K562 (cell line): Measurements from ENCODE around the gene HMGB2. TPM values are rescaled to one million over a fixed set of nuclear protein-coding genes. Genes with fewer than 3 reads are reported as not detected.

Experiments
- ATAC-seq: fragments of 200-7000 bp; cut with Tn5 transposase; 3 replicates; pipeline ENCODE4 v1.9.1; 2020; ENCODE audit warnings: moderate library complexity
- BruUV-seq: library from RNA; stranded (reverse); fragments of 400-500 nt; replicated peaks from 2 replicates; lab custom pipeline; 2021; lab: Mats Ljungman, UMichigan
- CTCF ChIA-PET: fragments of 300-600 bp; formaldehyde crosslinking; extraction: SDS; loops from one replicate; lab custom pipeline; 2021; ENCODE audit warnings: low intra/inter-chr PET ratio; lab: Yijun Ruan, JAX
- POLR2A ChIA-PET: fragments of 300-600, 350-650 bp; sonication (Branson Sonifier 250); formaldehyde crosslinking; extraction: SDS; loops from one replicate; lab custom pipeline; 2021; ENCODE audit warnings: antibody characterized with exemption, inconsistent platforms; lab: Yijun Ruan, JAX
- DNase-seq, 4 experiments: peaks; one replicate each; pipeline versions ENCODE4 v3.0.0 to v3.0.0-alpha.2; 2011 to 2018; ENCODE audit warnings: low spot score in 3 of 4, mixed read lengths in 3 of 4; ENCODE audit errors: extremely low read depth in 1 of 4
- FAIRE-seq: peaks from 2 replicates; lab custom pipeline; 2011; peaks lifted over from hg19 to GRCh38; lab: Jason Lieb, UNC
- H2AFZ ChIP-seq: 2 replicates; pipeline ENCODE4 v1.6.0; 2011; ENCODE audit warnings: low read depth, low read length, control low read depth, inconsistent platforms
- H3K27ac ChIP-seq: fragments of 200-600 bp; 3 replicates; pipeline ENCODE4 v1.8.0; 2011; ENCODE audit warnings: low read depth, mild to moderate bottlenecking, control low read depth, inconsistent platforms, low read length, moderate library complexity, mixed read lengths; ENCODE audit errors: extremely low read depth
- H3K27me3 ChIP-seq, 2 experiments: fragments of 300-600 bp in 1 of 2; 2 replicates in 1 of 2; 3 replicates in 1 of 2; pipeline versions ENCODE4 v1.6.0 to v1.8.0; 2011; ENCODE audit warnings: inconsistent platforms in 2 of 2, low read length in 2 of 2, mild to moderate bottlenecking in 1 of 2, mixed read lengths in 1 of 2, moderate library complexity in 1 of 2; ENCODE audit not compliant: control insufficient read depth in 2 of 2, insufficient read depth in 2 of 2
- H3K36me3 ChIP-seq: fragments of 300-600 bp; 3 replicates; pipeline ENCODE4 v1.8.0; 2011; ENCODE audit warnings: mild to moderate bottlenecking, low read length, inconsistent platforms; ENCODE audit not compliant: control insufficient read depth, insufficient read depth
- H3K4me1 ChIP-seq, 2 experiments: fragments of 200-600 bp in 1 of 2; replicated peaks in 1 of 2; 2 replicates in 1 of 2; 3 replicates in 1 of 2; pipeline versions ENCODE4 v1.5.1 to v1.8.0; 2011; ENCODE audit warnings: inconsistent platforms in 2 of 2, low read length in 2 of 2, mild to moderate bottlenecking in 1 of 2, mixed read lengths in 1 of 2, moderate library complexity in 1 of 2; ENCODE audit not compliant: control insufficient read depth in 2 of 2, insufficient read depth in 2 of 2
- H3K4me2 ChIP-seq: 2 replicates; pipeline ENCODE4 v1.6.1; 2011; ENCODE audit warnings: low read length, control low read depth, inconsistent platforms, mixed read lengths; ENCODE audit not compliant: insufficient read depth
- H3K4me3 ChIP-seq: fragments of 200-600 bp; sonication (generic), shearing (Covaris generic); 2 replicates; pipeline ENCODE4 v1.5.1; 2016; ENCODE audit warnings: control low read depth, inconsistent platforms
- H3K79me2 ChIP-seq: fragments of 200-600 bp; 3 replicates; pipeline ENCODE4 v1.8.0; 2011; ENCODE audit warnings: low read length, inconsistent platforms; ENCODE audit not compliant: control insufficient read depth, insufficient read depth
- H3K9ac ChIP-seq, 2 experiments: 2 replicates each; pipeline versions ENCODE4 v1.6.0 to v1.6.1; 2011; ENCODE audit warnings: low read depth in 2 of 2, low read length in 2 of 2, control low read depth in 1 of 2, inconsistent platforms in 1 of 2, mild to moderate bottlenecking in 1 of 2, mixed read lengths in 1 of 2; ENCODE audit not compliant: insufficient read depth in 1 of 2
- H3K9me1 ChIP-seq: one replicate; pipeline ENCODE4 v1.6.0; 2011; ENCODE audit warnings: inconsistent platforms, mild to moderate bottlenecking, low read length, moderate library complexity; ENCODE audit not compliant: control insufficient read depth, insufficient read depth
- H3K9me3 ChIP-seq: replicated peaks from 2 replicates; pipeline ENCODE4 v1.5.1; 2011; ENCODE audit warnings: low read depth, low read length, inconsistent platforms; ENCODE audit not compliant: control insufficient read depth, insufficient read depth
- H4K20me1 ChIP-seq: replicated peaks from 2 replicates; pipeline ENCODE4 v1.6.1; 2011; ENCODE audit warnings: low read length, inconsistent platforms, mixed read lengths; ENCODE audit not compliant: control insufficient read depth, insufficient read depth
- ARID1B ChIP-seq: fragments of 450-650 bp; IDR thresholded peaks from 2 replicates; pipeline ENCODE4 v1.6.1; 2016; ENCODE audit warnings: antibody characterized with exemption, mild to moderate bottlenecking, inconsistent platforms
- CTCF ChIP-seq, 3 experiments: IDR thresholded peaks in 2 of 3; conservative IDR thresholded peaks in 1 of 3; 2 replicates each; pipeline ENCODE4 v1.5.1; 2011 to 2012; ENCODE audit warnings: low read length in 3 of 3, mild to moderate bottlenecking in 3 of 3, control low read depth in 2 of 3, improper control_type of control experiment in 1 of 3, inconsistent platforms in 1 of 3, low read depth in 1 of 3, mixed read lengths in 1 of 3, moderate library complexity in 1 of 3; ENCODE audit not compliant: insufficient read depth in 2 of 3
- ERF ChIP-seq: fragments of 450-650 bp; formaldehyde crosslinking; IDR thresholded peaks from 2 replicates; pipeline ENCODE4 v1.4.0; 2020; ENCODE audit warnings: mild to moderate bottlenecking, mixed read lengths
- NR2C1 ChIP-seq, 2 experiments: fragments of 450-650 bp; IDR thresholded peaks; 2 replicates each; pipeline ENCODE4 v1.6.1; 2017; ENCODE audit warnings: mild to moderate bottlenecking in 2 of 2, antibody characterized with exemption in 1 of 2, inconsistent platforms in 1 of 2, missing compliant biosample characterization in 1 of 2, missing genetic modification characterization in 1 of 2
- RAD21 ChIP-seq, 2 experiments: fragments of 250-450 bp in 1 of 2; fragments of 450-650 bp in 1 of 2; sonication (Bioruptor Pico) in 1 of 2; formaldehyde crosslinking in 1 of 2; IDR thresholded peaks in 1 of 2; conservative IDR thresholded peaks in 1 of 2; 2 replicates each; pipeline versions ENCODE4 v1.4.0 to v1.8.0; 2020 to 2022; ENCODE audit warnings: mild to moderate bottlenecking in 2 of 2, moderate library complexity in 1 of 2
- SRF ChIP-seq, 2 experiments: fragments of 250-450, 450-650 bp in 1 of 2; sonication (Bioruptor Pico) in 1 of 2; sonication (generic) in 1 of 2; formaldehyde crosslinking; IDR thresholded peaks; 2 replicates each; pipeline versions ENCODE4 v1.5.0 to v1.5.1; 2020 to 2022; ENCODE audit warnings: mild to moderate bottlenecking in 1 of 2, missing genetic modification reagents in 1 of 2
- THRA ChIP-seq: fragments of 450-650 bp; IDR thresholded peaks from 2 replicates; pipeline ENCODE4 v1.6.1; 2017; ENCODE audit warnings: mild to moderate bottlenecking, moderate library complexity
- VEZF1 ChIP-seq: fragments of 200-800 bp; sonication (Bioruptor generic); IDR thresholded peaks from 2 replicates; pipeline ENCODE4 v1.6.1; 2017; ENCODE audit warnings: missing genetic modification characterization, missing compliant biosample characterization
- WGBS: fragments of 100-300 bp; shearing (Covaris generic); methylation state at CpG from one replicate; pipeline ENCODE4 v1.1.6; 2016; ENCODE audit warnings: low coverage, mixed read lengths; ENCODE audit not compliant: insufficient coverage; ENCODE audit errors: missing lambda C conversion rate; 5-methylcytosine and 5-hydroxymethylcytosine counted together
- in situ Hi-C: fragments of 300-500 bp; cut with MboI; formaldehyde crosslinking; loops from 4 replicates; pipeline ENCODE4 v1.15.0; 2018; ENCODE audit warnings: inconsistent platforms, mixed read lengths
- intact Hi-C: fragments of 100-400 bp; cut with micrococcal nuclease; formaldehyde crosslinking; loops from 2 replicates; pipeline ENCODE4 v1.14.2; 2022
- polyA plus RNA-seq, 8 experiments: library from polyadenylated mRNA; depleted of rRNA in 4 of 8; stranded (reverse) in 5 of 8; unstranded in 3 of 8; fragments of >200 nt; fragmentation: Nextera tagmentation in 2 of 8; fragmentation: Illumina TruSeq in 1 of 8; extraction: Ambion mirVana in 2 of 8; extraction: Trizol in 1 of 8; gene quantifications; 2 replicates each; pipeline versions ENCODE4 v1.2.1 to v1.2.3, GENCODE V29; 2011 to 2014; ENCODE audit warnings: inconsistent platforms in 1 of 8, missing spikeins in 1 of 8
- total RNA-seq, 7 experiments: library from RNA; depleted of rRNA in 6 of 7; stranded (reverse); fragments of >200 nt in 6 of 7; fragmentation: Illumina TruSeq in 2 of 7; extraction: Trizol in 2 of 7; gene quantifications; 2 replicates each; pipeline versions ENCODE4 v1.2.1 to v1.2.3, GENCODE V29; 2011 to 2021; ENCODE audit warnings: low replicate concordance in 1 of 7
- TF ChIP-seq, protein P1 (sequence below): sonication (generic); formaldehyde crosslinking; IDR thresholded peaks from 2 replicates; pipeline ENCODE4 v1.8.0; 2022; ENCODE audit warnings: mild to moderate bottlenecking, low read depth, missing genetic modification reagents

Gene HMGB2
- total and polyA plus RNA-seq, 9 of the 15 experiments (the other 6 are each of a cell fraction or from before 2014, with no cell fraction given), result 309 to 822 (median 626) TPM

GRCh38 chr4:173360587-173361221 is 26.5 kb upstream of the HMGB2 start:
- Histone ChIP-seq H3K9me1 (no peaks in the 10 kb centered on the region), H3K4me2 (no peak overlapping the region), H2AFZ (peak overlapping the region; percentile 58), H3K4me3 (no peak overlapping the region), H3K36me3 (no peaks in the 10 kb centered on the region), H3K79me2 (no peaks in the 10 kb centered on the region), H3K27me3 (no peaks in the 10 kb centered on the region), H3K9me3 (no peaks in the 10 kb centered on the region), H4K20me1 (no peaks in the 10 kb centered on the region), H3K27ac (no peak overlapping the region), H3K4me1 (no peaks in the 10 kb centered on the region), H3K9ac (no peak overlapping the region)
- in situ Hi-C loops, result no loop called here
- POLR2A ChIA-PET, result interaction anchor here (0.6 to 0.9 kb wide), 3 partner anchors 9 to 26 kb away, joined by 3 to 5 read pairs (median 4); partner anchors contain the start of gene HMGB2
- BruUV-seq, result no TSS peak
- peak; percentile 76 for FAIRE-seq
- intact Hi-C loops, result no loop called here
- peak in 1 of 4 experiments; percentile 11 for DNase-seq
- CTCF ChIA-PET, result interaction anchor here (0.6 kb wide), 1 partner anchor 347 kb away, joined by 3 read pairs; no protein-coding TSS in a partner anchor
- ATAC-seq, result peak; percentile 82
- 34% methylated on average over 5 of the region's 5 CpGs for WGBS
- no peak for TF ChIP-seq ARID1B
- peak in 1 of 2 experiments; percentile 37; a peak in 1 of 4 replicates for TF ChIP-seq RAD21 (CRISPR knock-in tag; conservative IDR thresholded peaks at IDR 0.05 in 1 of 2, IDR thresholded peaks at IDR 0.05 in 1 of 2)
- no peak for TF ChIP-seq THRA
- TF ChIP-seq ERF (CRISPR knock-in tag), result no peak
- TF ChIP-seq CTCF (IDR thresholded peaks at IDR 0.05 in 2 of 3, conservative IDR thresholded peaks at IDR 0.05 in 1 of 3; ENCODE audit: insufficient read depth in 2 of 3, low read depth in 1 of 3, low read length in 3 of 3), result peak in 2 of 3 experiments; percentile 37 to 49; a peak in 3 of 6 replicates
- no peak for TF ChIP-seq VEZF1 (CRISPR knock-in tag)
- TF ChIP-seq NR2C1 (IDR thresholded peaks at IDR 0.05), result no peak
- no peak for TF ChIP-seq NR2C1 (tag; IDR thresholded peaks at IDR 0.05)
- TF ChIP-seq, protein P1, sequence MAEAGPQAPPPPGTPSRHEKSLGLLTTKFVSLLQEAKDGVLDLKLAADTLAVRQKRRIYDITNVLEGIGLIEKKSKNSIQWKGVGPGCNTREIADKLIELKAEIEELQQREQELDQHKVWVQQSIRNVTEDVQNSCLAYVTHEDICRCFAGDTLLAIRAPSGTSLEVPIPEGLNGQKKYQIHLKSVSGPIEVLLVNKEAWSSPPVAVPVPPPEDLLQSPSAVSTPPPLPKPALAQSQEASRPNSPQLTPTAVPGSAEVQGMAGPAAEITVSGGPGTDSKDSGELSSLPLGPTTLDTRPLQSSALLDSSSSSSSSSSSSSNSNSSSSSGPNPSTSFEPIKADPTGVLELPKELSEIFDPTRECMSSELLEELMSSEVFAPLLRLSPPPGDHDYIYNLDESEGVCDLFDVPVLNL (CRISPR knock-in tag), result no peak
- no peak for TF ChIP-seq SRF (CRISPR knock-in tag; IDR thresholded peaks at IDR 0.05)
